K562 (cell line): ENCODE measurements around the gene ACSF3. TPM values are rescaled to one million over a fixed set of nuclear protein-coding genes. Genes with fewer than 3 reads are reported as not detected.

Experiments
- ATAC-seq: fragments of 200-7000 bp; cut with Tn5 transposase; 3 replicates; pipeline ENCODE4 v1.9.1; 2020; ENCODE audit warnings: moderate library complexity
- BruUV-seq: library from RNA; stranded (reverse); fragments of 400-500 nt; replicated peaks from 2 replicates; lab custom pipeline; 2021; lab: Mats Ljungman, UMichigan
- CTCF ChIA-PET: fragments of 300-600 bp; formaldehyde crosslinking; extraction: SDS; loops from one replicate; lab custom pipeline; 2021; ENCODE audit warnings: low intra/inter-chr PET ratio; lab: Yijun Ruan, JAX
- POLR2A ChIA-PET: fragments of 300-600, 350-650 bp; sonication (Branson Sonifier 250); formaldehyde crosslinking; extraction: SDS; loops from one replicate; lab custom pipeline; 2021; ENCODE audit warnings: antibody characterized with exemption, inconsistent platforms; lab: Yijun Ruan, JAX
- DNase-seq, 4 experiments: peaks; one replicate each; pipeline versions ENCODE4 v3.0.0 to v3.0.0-alpha.2; 2011 to 2018; ENCODE audit warnings: low spot score in 3 of 4, mixed read lengths in 3 of 4; ENCODE audit errors: extremely low read depth in 1 of 4
- FAIRE-seq: peaks from 2 replicates; lab custom pipeline; 2011; peaks lifted over from hg19 to GRCh38; lab: Jason Lieb, UNC
- H2AFZ ChIP-seq: 2 replicates; pipeline ENCODE4 v1.6.0; 2011; ENCODE audit warnings: low read depth, low read length, control low read depth, inconsistent platforms
- H3K27ac ChIP-seq: fragments of 200-600 bp; 3 replicates; pipeline ENCODE4 v1.8.0; 2011; ENCODE audit warnings: low read depth, mild to moderate bottlenecking, control low read depth, inconsistent platforms, low read length, moderate library complexity, mixed read lengths; ENCODE audit errors: extremely low read depth
- H3K27me3 ChIP-seq, 2 experiments: fragments of 300-600 bp in 1 of 2; 2 replicates in 1 of 2; 3 replicates in 1 of 2; pipeline versions ENCODE4 v1.6.0 to v1.8.0; 2011; ENCODE audit warnings: inconsistent platforms in 2 of 2, low read length in 2 of 2, mild to moderate bottlenecking in 1 of 2, mixed read lengths in 1 of 2, moderate library complexity in 1 of 2; ENCODE audit not compliant: control insufficient read depth in 2 of 2, insufficient read depth in 2 of 2
- H3K36me3 ChIP-seq: fragments of 300-600 bp; 3 replicates; pipeline ENCODE4 v1.8.0; 2011; ENCODE audit warnings: mild to moderate bottlenecking, low read length, inconsistent platforms; ENCODE audit not compliant: control insufficient read depth, insufficient read depth
- H3K4me1 ChIP-seq, 2 experiments: fragments of 200-600 bp in 1 of 2; replicated peaks in 1 of 2; 2 replicates in 1 of 2; 3 replicates in 1 of 2; pipeline versions ENCODE4 v1.5.1 to v1.8.0; 2011; ENCODE audit warnings: inconsistent platforms in 2 of 2, low read length in 2 of 2, mild to moderate bottlenecking in 1 of 2, mixed read lengths in 1 of 2, moderate library complexity in 1 of 2; ENCODE audit not compliant: control insufficient read depth in 2 of 2, insufficient read depth in 2 of 2
- H3K4me2 ChIP-seq: 2 replicates; pipeline ENCODE4 v1.6.1; 2011; ENCODE audit warnings: low read length, control low read depth, inconsistent platforms, mixed read lengths; ENCODE audit not compliant: insufficient read depth
- H3K4me3 ChIP-seq: fragments of 200-600 bp; sonication (generic), shearing (Covaris generic); 2 replicates; pipeline ENCODE4 v1.5.1; 2016; ENCODE audit warnings: control low read depth, inconsistent platforms
- H3K79me2 ChIP-seq: fragments of 200-600 bp; 3 replicates; pipeline ENCODE4 v1.8.0; 2011; ENCODE audit warnings: low read length, inconsistent platforms; ENCODE audit not compliant: control insufficient read depth, insufficient read depth
- H3K9ac ChIP-seq, 2 experiments: 2 replicates each; pipeline versions ENCODE4 v1.6.0 to v1.6.1; 2011; ENCODE audit warnings: low read depth in 2 of 2, low read length in 2 of 2, control low read depth in 1 of 2, inconsistent platforms in 1 of 2, mild to moderate bottlenecking in 1 of 2, mixed read lengths in 1 of 2; ENCODE audit not compliant: insufficient read depth in 1 of 2
- H3K9me1 ChIP-seq: one replicate; pipeline ENCODE4 v1.6.0; 2011; ENCODE audit warnings: inconsistent platforms, mild to moderate bottlenecking, low read length, moderate library complexity; ENCODE audit not compliant: control insufficient read depth, insufficient read depth
- H3K9me3 ChIP-seq: replicated peaks from 2 replicates; pipeline ENCODE4 v1.5.1; 2011; ENCODE audit warnings: low read depth, low read length, inconsistent platforms; ENCODE audit not compliant: control insufficient read depth, insufficient read depth
- H4K20me1 ChIP-seq: replicated peaks from 2 replicates; pipeline ENCODE4 v1.6.1; 2011; ENCODE audit warnings: low read length, inconsistent platforms, mixed read lengths; ENCODE audit not compliant: control insufficient read depth, insufficient read depth
- HNRNPL ChIP-seq: fragments of 200-400 bp; formaldehyde crosslinking; IDR thresholded peaks from 2 replicates; pipeline ENCODE4 v1.6.1; 2017; ENCODE audit warnings: low read depth, mild to moderate bottlenecking, low read length
- RBFOX2 ChIP-seq: fragments of 200-400 bp; formaldehyde crosslinking; IDR thresholded peaks from 2 replicates; pipeline ENCODE4 v1.6.1; 2017; ENCODE audit warnings: low read depth, mild to moderate bottlenecking, low read length, moderate library complexity
- ZFP30 ChIP-seq: fragments of 250-450 bp; sonication (Bioruptor Pico); IDR thresholded peaks from 2 replicates; pipeline ENCODE4 v1.8.0; 2022; ENCODE audit warnings: moderate library complexity, mild to moderate bottlenecking, inconsistent platforms, borderline replicate concordance
- WGBS: fragments of 100-300 bp; shearing (Covaris generic); methylation state at CpG from one replicate; pipeline ENCODE4 v1.1.6; 2016; ENCODE audit warnings: low coverage, mixed read lengths; ENCODE audit not compliant: insufficient coverage; ENCODE audit errors: missing lambda C conversion rate; 5-methylcytosine and 5-hydroxymethylcytosine counted together
- in situ Hi-C: fragments of 300-500 bp; cut with MboI; formaldehyde crosslinking; loops from 4 replicates; pipeline ENCODE4 v1.15.0; 2018; ENCODE audit warnings: inconsistent platforms, mixed read lengths
- intact Hi-C: fragments of 100-400 bp; cut with micrococcal nuclease; formaldehyde crosslinking; loops from 2 replicates; pipeline ENCODE4 v1.14.2; 2022
- polyA plus RNA-seq, 8 experiments: library from polyadenylated mRNA; depleted of rRNA in 4 of 8; stranded (reverse) in 5 of 8; unstranded in 3 of 8; fragments of >200 nt; fragmentation: Nextera tagmentation in 2 of 8; fragmentation: Illumina TruSeq in 1 of 8; extraction: Ambion mirVana in 2 of 8; extraction: Trizol in 1 of 8; gene quantifications; 2 replicates each; pipeline versions ENCODE4 v1.2.1 to v1.2.3, GENCODE V29; 2011 to 2014; ENCODE audit warnings: inconsistent platforms in 1 of 8, missing spikeins in 1 of 8
- total RNA-seq, 7 experiments: library from RNA; depleted of rRNA in 6 of 7; stranded (reverse); fragments of >200 nt in 6 of 7; fragmentation: Illumina TruSeq in 2 of 7; extraction: Trizol in 2 of 7; gene quantifications; 2 replicates each; pipeline versions ENCODE4 v1.2.1 to v1.2.3, GENCODE V29; 2011 to 2021; ENCODE audit warnings: low replicate concordance in 1 of 7

Gene ACSF3
- total and polyA plus RNA-seq, 9 of the 15 experiments (the other 6 are each of a cell fraction or from before 2014, with no cell fraction given) = 0.77 to 32.8 (median 14.7) TPM

- FAIRE-seq (no peak), DNase-seq (no peak), ATAC-seq (no peak)
- Histone ChIP-seq H3K9me3 (no peaks in the 10 kb centered on the region), H3K9ac (peak overlapping the region in 1 of 2 experiments; percentile 29; a peak in 1 of 4 replicates), H2AFZ (no peak overlapping the region), H3K27me3 (peaks cover 13 to 44% of the 10 kb centered on the region in 2 experiments; a peak in 3 of 5 replicates), H3K4me3 (no peak overlapping the region), H3K9me1 (no peaks in the 10 kb centered on the region), H3K36me3 (no peaks in the 10 kb centered on the region), H3K27ac (no peak overlapping the region), H3K4me2 (no peak overlapping the region), H3K4me1 (peaks cover 0 to 87% of the 10 kb centered on the region in 2 experiments; a peak in 3 of 5 replicates), H4K20me1 (peaks cover 23% of the 10 kb centered on the region), H3K79me2 (no peaks in the 10 kb centered on the region)
- TF ChIP-seq HNRNPL = 0 out of 2 replicates have a peak, but pooled peaks have one; percentile 78
- 0 out of 2 replicates have a peak, but pooled peaks have one; percentile 25 for TF ChIP-seq RBFOX2
- TF ChIP-seq ZFP30 (CRISPR knock-in tag) = no peak
- intact Hi-C loops (no loop called here), in situ Hi-C loops (no loop called here)
- ChIA-PET CTCF (no interaction called here), POLR2A (interaction anchor here (1.2 kb wide), 1 partner anchor 28 kb away, joined by 3 read pairs; no protein-coding TSS in a partner anchor)
- WGBS = 17% methylated on average over 15 of the region's 22 CpGs
- no TSS peak for BruUV-seq
Measured at GRCh38 chr16:89051521-89052166, 42.0 kb upstream of the ACSF3 start.
